Stimulated activated CD4-positive, alpha-beta T cell treated with anti-CD3 and anti-CD28 coated beads, Interleukin-12 subunit alpha, Interleukin-12 subunit beta, amount 100 ng/mL, for 24 hours (primary cell): ENCODE data around the gene FAM78B.
A peak's percentile ranks its signal among the peaks of the same experiment; 100 is the strongest.

Experiments used
- DNase-seq, 2 experiments: peaks; one replicate each; pipeline ENCODE4 v3.0.0-alpha.2; 2020; ENCODE audit warnings: low read depth in 2 of 2

FAM78B gene

GRCh38 chr1:166166698-166167571, at the start of gene FAM78B:
Gene FAM78B (minus strand): TSS chr1:166167001. CDS start chr1:166166248, 753 bp downstream.
- DNase-seq: peak; percentile 24 to 50

- DNase-seq: no peak
Observed at GRCh38 chr1:166202546-166202945, 35.7 kb upstream of the FAM78B start.

GRCh38 chr1:166200743-166201142, 33.9 kb upstream of the FAM78B start:
- no peak for DNase-seq

- no peak for DNase-seq
Observed at GRCh38 chr1:166197597-166197996, 30.8 kb upstream of the FAM78B start.

GRCh38 chr1:166197141-166197540, 30.3 kb upstream of the FAM78B start:
- DNase-seq: no peak

GRCh38 chr1:166193057-166193698, 26.4 kb upstream of the FAM78B start:
- no peak for DNase-seq

- no peak for DNase-seq
Observed at GRCh38 chr1:166190400-166190799, 23.6 kb upstream of the FAM78B start.

- DNase-seq: no peak
Observed at GRCh38 chr1:166189126-166189525, 22.3 kb upstream of the FAM78B start.

- no peak for DNase-seq
Observed at GRCh38 chr1:166185526-166185925, 18.7 kb upstream of the FAM78B start.

GRCh38 chr1:166184897-166185296, 18.1 kb upstream of the FAM78B start:
- DNase-seq: no peak

- DNase-seq: no peak
Observed at GRCh38 chr1:166184012-166184411, 17.2 kb upstream of the FAM78B start.

GRCh38 chr1:166182281-166182680, 15.5 kb upstream of the FAM78B start:
- no peak for DNase-seq

- DNase-seq: no peak
Observed at GRCh38 chr1:166176416-166176815, 9.6 kb upstream of the FAM78B start.

- no peak for DNase-seq
Observed at GRCh38 chr1:166175032-166175431, 8.2 kb upstream of the FAM78B start.

GRCh38 chr1:166174108-166174507, 7.3 kb upstream of the FAM78B start:
- DNase-seq: no peak

- DNase-seq: no peak
Observed at GRCh38 chr1:166172106-166172505, 5.3 kb upstream of the FAM78B start.

GRCh38 chr1:166170726-166171125, 3.9 kb upstream of the FAM78B start:
- no peak for DNase-seq

GRCh38 chr1:166170075-166170474, 3.3 kb upstream of the FAM78B start:
- DNase-seq: no peak

- no peak for DNase-seq
Observed at GRCh38 chr1:166169182-166169581, 2.4 kb upstream of the FAM78B start.

- no peak for DNase-seq
Observed at GRCh38 chr1:166167572-166167925, 748 bp upstream of the FAM78B start.

- DNase-seq: no peak
Observed at GRCh38 chr1:166166329-166166697, 488 bp downstream of the FAM78B start.

- peak in 1 of 2 experiments; percentile 3 for DNase-seq
Observed at GRCh38 chr1:166165661-166166328, 1.0 kb downstream of the FAM78B start.
